Measurements from ENCODE around the gene CCDC149.

Gene CCDC149

GRCh38 chr4:24799196-24799543 lies 113.7 kb downstream of the CCDC149 start:
- DNase-seq = no peak

GRCh38 chr4:24798036-24798610 lies 114.7 kb downstream of the CCDC149 start:
- DNase-seq = no peak

GRCh38 chr4:24796620-24797019 lies 116.2 kb downstream of the CCDC149 start:
- DNase-seq = no peak

GRCh38 chr4:24795666-24796381 lies 117.0 kb downstream of the CCDC149 start:
- no peak for DNase-seq

GRCh38 chr4:24794916-24795665 lies 117.8 kb downstream of the CCDC149 start, which contains the start of gene SOD3:
Gene SOD3 (plus strand): TSS chr4:24795573. CDS start chr4:24799522, 3,949 bp downstream.
- no peak for DNase-seq

- DNase-seq = no peak
These were observed 118.4 kb downstream of the CCDC149 start for GRCh38 chr4:24794480-24794879.

- DNase-seq = no peak
These were observed 118.8 kb downstream of the CCDC149 start for GRCh38 chr4:24794051-24794450.

GRCh38 chr4:24793219-24794005 lies 119.4 kb downstream of the CCDC149 start:
- DNase-seq = no peak

GRCh38 chr4:24792552-24792951 lies 120.3 kb downstream of the CCDC149 start:
- no peak for DNase-seq

GRCh38 chr4:24791043-24791442 lies 121.8 kb downstream of the CCDC149 start:
- no peak for DNase-seq

GRCh38 chr4:24783506-24783905 lies 129.3 kb downstream of the CCDC149 start:
- no peak for DNase-seq

GRCh38 chr4:24781999-24782745 lies 130.7 kb downstream of the CCDC149 start:
- no peak for DNase-seq

- no peak for DNase-seq
These were observed 131.8 kb downstream of the CCDC149 start for GRCh38 chr4:24780936-24781495.

- DNase-seq = no peak
These were observed 134.2 kb downstream of the CCDC149 start for GRCh38 chr4:24778464-24779225.

- DNase-seq = no peak
These were observed 135.0 kb downstream of the CCDC149 start for GRCh38 chr4:24777536-24778463.

GRCh38 chr4:24775750-24776149 lies 137.1 kb downstream of the CCDC149 start:
- no peak for DNase-seq

GRCh38 chr4:24775032-24775605 lies 137.7 kb downstream of the CCDC149 start:
- DNase-seq = no peak

- no peak for DNase-seq
These were observed 138.4 kb downstream of the CCDC149 start for GRCh38 chr4:24774452-24774851.

GRCh38 chr4:24772952-24773351 lies 139.9 kb downstream of the CCDC149 start:
- DNase-seq = no peak

Data from OCI-M1 (cell line).